Fibroblast of skin of scalp (primary cell): ENCODE results near the gene MANF.
A peak's percentile ranks its signal among the peaks of the same experiment; 100 is the strongest.

Experiments used
- DNase-seq: peaks from one replicate; pipeline ENCODE4 v3.0.0-alpha.2; 2013

MANF gene

GRCh38 chr3:51390246-51391074 lies 5.4 kb downstream of the MANF start:
- DNase-seq = no peak

DNA sequence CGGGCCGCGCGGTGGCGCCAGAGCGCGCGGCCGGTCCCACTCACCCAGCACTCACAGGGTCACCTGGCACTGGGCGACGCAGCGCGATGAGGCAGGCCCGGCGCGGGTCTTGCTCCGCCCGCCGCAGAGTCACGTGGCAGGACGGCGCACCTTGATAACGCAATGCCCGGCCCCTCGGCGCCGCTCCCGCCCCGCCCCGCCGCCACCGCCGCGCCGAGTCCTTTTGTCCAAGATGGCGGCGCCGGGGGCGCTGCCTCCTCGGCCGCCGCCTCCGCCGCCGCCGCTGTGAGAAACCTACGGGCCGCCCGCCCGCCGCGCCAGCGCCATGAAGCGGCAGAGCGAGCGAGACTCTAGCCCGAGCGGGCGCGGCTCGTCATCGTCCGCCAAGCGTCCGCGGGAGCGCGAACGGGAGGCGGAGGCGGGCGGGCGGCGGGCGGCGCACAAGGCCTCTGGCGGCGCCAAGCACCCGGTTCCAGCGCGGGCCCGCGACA lies 6.0 kb downstream of the MANF start, which contains the start of gene RBM15B:
RBM15B (plus strand) TSS at position 211 of the 491 bp plus-strand sequence; CDS start at position 326, 115 bp downstream.
- peak; percentile 97 for DNase-seq

GRCh38 chr3:51391566-51392354 lies 6.7 kb downstream of the MANF start:
- peak; percentile 23 for DNase-seq

- no peak for DNase-seq
These were observed 7.5 kb downstream of the MANF start for GRCh38 chr3:51392355-51393133.

GRCh38 chr3:51393134-51393495 lies 8.0 kb downstream of the MANF start:
- no peak for DNase-seq

DNA sequence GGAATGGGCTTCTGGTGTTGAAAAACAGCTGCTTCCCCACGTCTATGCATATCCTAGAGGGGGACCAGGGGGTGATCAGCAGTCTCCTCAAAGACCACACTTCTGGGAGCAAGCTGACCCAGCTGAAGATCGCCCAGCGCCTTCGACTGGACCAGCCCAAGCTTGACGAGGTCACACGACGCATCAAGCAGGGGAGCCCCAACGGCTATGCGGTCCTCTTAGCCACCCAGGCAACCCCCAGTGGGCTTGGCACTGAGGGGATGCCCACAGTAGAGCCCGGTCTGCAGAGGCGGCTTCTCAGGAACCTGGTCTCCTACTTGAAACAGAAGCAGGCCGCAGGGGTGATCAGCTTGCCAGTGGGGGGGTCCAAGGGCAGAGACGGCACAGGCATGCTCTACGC lies 8.5 kb downstream of the MANF start:
- DNase-seq = no peak

GRCh38 chr3:51394541-51394940 lies 9.4 kb downstream of the MANF start:
- no peak for DNase-seq

DNA sequence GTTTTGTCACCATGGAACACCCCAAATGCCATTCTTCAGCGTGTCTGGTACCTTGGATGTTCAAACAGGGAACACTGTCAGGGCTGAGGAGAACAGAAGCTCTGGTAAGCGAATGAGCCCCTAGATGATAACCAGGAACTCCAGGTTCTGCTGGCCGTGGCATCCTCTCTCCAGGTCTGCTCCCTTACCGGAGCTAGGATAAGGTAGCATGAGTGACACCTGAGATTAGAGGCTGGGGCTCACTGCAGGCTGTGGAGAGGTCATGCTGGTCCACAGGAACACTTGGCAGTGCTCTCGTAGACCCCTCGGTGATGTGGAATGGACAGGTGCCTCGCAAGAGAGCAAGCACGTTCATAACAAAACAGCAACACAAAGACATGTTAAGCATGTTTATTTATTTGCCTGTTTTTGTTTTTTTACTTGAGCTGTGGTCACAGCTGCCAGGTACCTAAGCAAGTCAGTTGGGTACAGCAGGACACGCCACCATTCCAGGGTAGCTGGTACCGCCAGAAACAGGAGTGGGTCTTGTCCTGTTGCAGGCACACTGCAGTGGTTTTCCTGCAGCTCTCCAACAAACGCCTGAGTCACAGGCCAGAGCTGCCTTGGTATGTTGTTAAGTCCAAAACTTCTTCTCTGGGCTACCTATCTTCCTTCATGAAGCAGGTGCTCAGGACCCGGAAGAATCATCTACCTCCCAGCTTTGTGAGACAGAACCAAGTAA lies 10.6 kb downstream of the MANF start:
- DNase-seq = no peak

GRCh38 chr3:51396401-51396800 lies 11.3 kb downstream of the MANF start:
- no peak for DNase-seq

GRCh38 chr3:51397392-51397791 lies 12.3 kb downstream of the MANF start:
- DNase-seq = no peak

DNA sequence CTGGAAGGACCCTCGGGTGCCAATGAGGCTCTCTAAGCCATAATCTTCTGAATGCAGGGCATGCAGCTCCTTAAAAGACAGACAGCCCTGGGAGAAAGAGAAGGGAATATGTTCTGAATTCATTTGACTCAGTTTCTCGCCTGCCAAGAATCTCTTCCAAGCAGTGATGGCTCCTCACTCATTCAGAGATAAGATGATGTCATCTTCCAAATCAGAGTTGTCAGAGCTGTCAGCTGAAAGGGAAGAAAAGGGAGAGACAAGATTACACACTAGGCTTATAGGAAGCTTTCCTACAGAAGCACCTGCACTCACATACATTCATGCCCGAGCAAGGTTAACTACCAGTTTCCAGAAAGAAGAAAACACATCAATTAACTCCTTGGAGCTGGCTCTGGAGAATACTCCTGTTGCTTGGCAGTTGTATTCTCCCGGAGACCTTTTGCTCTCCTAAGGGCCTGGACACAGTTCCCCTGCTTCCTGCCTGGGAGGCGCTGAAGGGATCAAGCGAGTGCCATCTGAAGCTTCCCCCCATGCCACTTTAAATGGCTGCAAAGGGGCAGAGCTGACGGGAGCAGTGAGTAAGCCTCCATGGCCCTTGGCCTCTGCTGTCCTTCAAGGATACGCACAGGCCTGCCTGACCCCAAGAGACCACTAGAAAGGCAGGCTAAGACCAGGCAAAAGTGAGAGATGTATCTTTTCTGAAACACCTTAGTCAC lies 13.7 kb downstream of the MANF start:
- no peak for DNase-seq

GRCh38 chr3:51400166-51400565 lies 15.1 kb downstream of the MANF start:
- no peak for DNase-seq

DNA sequence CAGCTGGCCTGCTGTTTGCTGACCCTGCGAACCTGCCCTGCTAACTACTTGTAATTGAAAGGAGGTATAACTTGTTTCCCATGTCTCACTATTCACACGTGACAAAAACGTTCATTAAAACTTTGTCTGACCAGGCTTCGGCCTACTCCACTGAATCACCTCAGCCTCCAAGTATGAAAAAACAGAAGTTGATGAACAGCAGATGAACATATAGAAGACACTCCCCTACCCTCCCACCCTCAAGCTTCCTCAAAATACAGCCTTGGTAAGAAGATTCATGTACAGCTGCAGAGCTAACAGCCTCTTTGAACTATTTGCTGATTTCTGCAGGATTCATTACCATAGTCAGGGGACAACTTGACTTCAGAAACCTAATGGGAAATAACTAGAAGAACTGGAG lies 16.6 kb downstream of the MANF start:
- no peak for DNase-seq

GRCh38 chr3:51403675-51404074 lies 18.6 kb downstream of the MANF start:
- DNase-seq = no peak

DNA sequence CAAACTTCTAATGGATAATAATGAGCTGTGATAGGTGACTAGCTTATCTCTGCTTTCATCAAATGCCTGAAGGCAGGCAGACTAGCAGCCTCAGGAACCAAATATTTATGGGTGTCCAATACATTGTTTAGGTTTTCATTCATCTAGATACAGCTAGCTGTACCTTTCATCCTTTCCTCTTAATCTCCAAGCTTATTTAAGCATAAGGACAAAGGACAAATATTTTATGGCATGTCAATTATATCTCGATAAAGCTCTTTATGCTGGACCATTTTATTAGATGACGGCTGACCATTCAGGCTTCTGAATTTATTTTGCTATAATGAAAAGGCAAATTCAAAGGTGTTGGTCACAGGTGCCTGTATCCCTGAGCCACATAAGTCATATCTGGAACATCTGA lies 22.9 kb downstream of the MANF start:
- DNase-seq = no peak

DNA sequence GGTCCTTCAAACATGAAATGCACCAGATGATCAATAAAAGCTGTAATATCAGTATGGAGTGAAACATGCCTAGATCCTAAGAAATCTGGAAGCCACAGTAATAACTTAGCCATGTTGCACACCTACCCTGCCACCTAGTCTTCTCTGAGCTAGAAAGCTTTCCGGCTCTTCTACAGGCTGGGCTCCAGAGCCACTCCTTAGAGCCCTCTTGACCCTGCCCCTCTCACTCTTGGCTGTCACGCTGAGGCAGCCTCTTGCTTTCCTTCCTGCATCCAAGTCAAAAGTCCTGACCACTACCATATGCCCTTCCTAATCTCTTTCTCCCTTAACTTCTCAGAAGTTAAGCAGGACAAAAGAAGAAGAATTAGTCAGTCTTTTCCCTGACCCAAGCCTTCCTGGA lies 23.7 kb downstream of the MANF start:
- DNase-seq = no peak

DNA sequence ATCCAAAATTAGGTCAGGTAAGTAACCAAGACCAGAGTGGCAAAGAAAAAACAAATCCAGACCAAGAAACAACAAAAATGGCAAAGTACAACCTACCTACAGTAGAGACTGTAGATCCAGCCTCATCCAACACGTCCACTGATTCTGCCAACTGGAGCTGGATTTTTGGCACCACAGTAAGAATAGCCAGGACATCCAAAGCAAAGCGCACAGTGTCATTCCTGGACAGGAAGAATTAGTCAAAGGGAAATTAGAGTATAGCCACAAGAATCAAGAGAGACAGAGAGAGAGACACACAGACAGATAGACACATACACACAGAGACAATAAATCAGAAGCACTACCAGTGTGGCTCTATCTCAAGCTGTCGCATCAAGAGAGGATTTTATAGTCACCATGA lies 37.1 kb downstream of the MANF start:
- DNase-seq = no peak

- no peak for DNase-seq
These were observed 41.8 kb downstream of the MANF start for GRCh38 chr3:51426921-51427320.

- DNase-seq = no peak
These were observed 44.0 kb downstream of the MANF start for GRCh38 chr3:51429138-51429537.

- DNase-seq = no peak
These were observed 49.0 kb downstream of the MANF start for GRCh38 chr3:51434110-51434509.

DNA sequence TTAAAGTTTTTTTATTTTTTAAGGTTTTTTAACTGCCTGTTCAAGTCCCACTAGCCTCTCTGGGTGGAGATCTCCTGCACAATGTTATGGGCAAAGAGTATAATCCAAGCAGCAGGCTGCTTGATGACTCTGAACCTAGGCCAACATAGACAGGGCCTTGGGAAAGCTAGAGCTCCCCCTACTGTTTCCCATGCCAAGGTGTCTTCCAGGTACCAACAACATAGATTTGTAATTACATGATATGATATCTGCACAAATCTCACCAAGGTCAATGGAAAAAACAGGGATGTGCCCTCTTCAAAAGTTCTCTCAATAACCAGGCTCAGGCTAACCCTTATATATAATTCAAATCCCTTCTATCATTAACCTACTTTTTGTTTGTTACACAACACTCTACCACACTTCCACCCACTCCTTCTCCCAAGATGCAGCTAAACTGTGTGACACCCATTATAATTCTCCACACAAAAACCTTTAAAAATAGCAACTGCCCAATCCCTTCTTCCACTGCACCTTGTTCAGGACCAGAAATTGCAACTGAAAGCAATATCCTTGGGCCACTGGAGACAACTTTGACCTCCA lies 49.7 kb downstream of the MANF start:
- peak; percentile 38 for DNase-seq
